Motor neuron (in vitro differentiated cells): ENCODE data around the gene COBLL1. TPM values are rescaled to one million over a fixed set of nuclear protein-coding genes. Genes with fewer than 3 reads are reported as not detected.

ENCODE experiments used
- ATAC-seq, 8 experiments: fragments of 200-7000 bp; cut with Tn5 transposase; replicated peaks in 6 of 8; 2 replicates each; pipeline ENCODE4 v1.8.0; 2021; ENCODE audit warnings: mild to moderate bottlenecking in 8 of 8, moderate library complexity in 8 of 8
- H3K27ac ChIP-seq, 2 donors: fragments of 250-450 bp; sonication (Bioruptor Pico); 2 replicates each; pipeline ENCODE4 v1.9.0; 2021; ENCODE audit warnings: antibody characterized with exemption in 2 of 2, mild to moderate bottlenecking in 2 of 2, moderate library complexity in 1 of 2
- H3K4me1 ChIP-seq, 2 donors: fragments of 250-450 bp; sonication (Bioruptor Pico); replicated peaks in 1 of 2; 2 replicates each; pipeline ENCODE4 v1.6.1; 2021; ENCODE audit warnings: antibody characterized with exemption in 2 of 2, mild to moderate bottlenecking in 2 of 2, moderate library complexity in 1 of 2
- H3K4me3 ChIP-seq, 5 donors: fragments of 250-450 bp; sonication (Bioruptor Pico); 2 replicates each; pipeline ENCODE4 v1.9.0; 2021; ENCODE audit warnings: antibody characterized with exemption in 5 of 5, mild to moderate bottlenecking in 5 of 5, moderate library complexity in 4 of 5
- WGBS, 10 experiments: fragments of 450-650 bp; shearing (Covaris generic); methylation state at CpG; one replicate each; pipeline ENCODE4 v1.0.0; 2022; 5-methylcytosine and 5-hydroxymethylcytosine counted together
- in situ Hi-C, 9 experiments: fragments of 400-800 bp; cut with MboI; loops; one replicate each; pipeline ENCODE4 v1.15.0; 2021; ENCODE audit warnings: low sequenced_read_pairs in 9 of 9, low pct_unique_long_range_greater_than_20kb in 2 of 9; ENCODE audit not compliant: unreplicated experiment in 9 of 9
- total RNA-seq, 8 experiments: library from RNA; unstranded; fragments of 300-600 nt; gene quantifications; 2 replicates each; pipeline versions ENCODE4 v1.2.3 to v1.2.4, GENCODE V29; 2022

Gene COBLL1
- total RNA-seq, 8 experiments from 2014 or later, result 0.65 to 50.6 (median 8.1) TPM

DNA sequence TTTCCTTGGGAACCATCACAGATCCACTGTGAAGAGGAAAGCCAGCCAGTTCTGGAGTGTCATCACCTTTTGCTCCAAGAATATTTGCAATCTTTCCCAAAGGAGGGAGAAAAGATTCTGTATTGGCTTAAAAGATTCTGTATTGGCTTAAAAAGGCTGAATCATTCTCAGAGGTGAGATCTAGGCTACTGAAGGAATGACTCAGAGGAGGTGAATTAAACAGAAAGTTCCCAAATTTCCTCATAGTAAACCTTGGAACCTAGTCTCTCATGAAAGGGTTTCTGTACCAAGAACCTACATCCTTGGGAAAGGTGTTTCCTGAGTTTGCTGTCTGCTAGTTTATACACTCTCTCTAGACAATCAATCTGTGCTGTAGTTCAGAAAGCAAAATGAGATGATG, 186.3 kb downstream of the COBLL1 start:
- ATAC-seq, result no peak
- in situ Hi-C loops, result no loop called here
- no peaks in the 10 kb centered on the region for H3K4me1 ChIP-seq
- H3K4me3 ChIP-seq, result no peak overlapping the region
- no peak overlapping the region for H3K27ac ChIP-seq

DNA sequence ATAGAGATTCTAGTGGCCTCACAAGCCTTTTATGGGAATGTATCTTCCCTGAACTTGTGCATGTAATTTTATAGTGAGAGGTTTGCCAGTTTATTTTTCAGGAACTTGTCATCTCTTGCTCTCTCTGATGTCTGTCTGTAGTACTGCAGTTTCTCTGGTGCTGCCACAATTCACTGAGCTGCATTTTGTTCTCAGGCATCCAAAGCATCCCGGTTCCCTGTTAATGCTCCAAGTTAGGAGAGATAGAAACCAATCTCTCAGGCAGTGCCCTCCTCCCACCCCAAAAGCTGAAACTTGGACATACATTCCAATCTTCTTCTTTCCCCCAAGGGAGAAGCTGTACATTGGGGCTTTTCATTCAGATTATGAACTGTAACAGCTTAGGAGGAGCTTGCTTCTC, 190.3 kb downstream of the COBLL1 start:
- in situ Hi-C loops, result no loop called here
- WGBS, 10 experiments, result 57 to 100% (median 86%) methylated on average over 1 of the region's 1 CpG; no CpG with 5 or more reads in 3 of the 10 experiments
- H3K4me1 ChIP-seq, result no peaks in the 10 kb centered on the region
- H3K4me3 ChIP-seq, result no peak overlapping the region
- no peak for ATAC-seq
- no peak overlapping the region for H3K27ac ChIP-seq

DNA sequence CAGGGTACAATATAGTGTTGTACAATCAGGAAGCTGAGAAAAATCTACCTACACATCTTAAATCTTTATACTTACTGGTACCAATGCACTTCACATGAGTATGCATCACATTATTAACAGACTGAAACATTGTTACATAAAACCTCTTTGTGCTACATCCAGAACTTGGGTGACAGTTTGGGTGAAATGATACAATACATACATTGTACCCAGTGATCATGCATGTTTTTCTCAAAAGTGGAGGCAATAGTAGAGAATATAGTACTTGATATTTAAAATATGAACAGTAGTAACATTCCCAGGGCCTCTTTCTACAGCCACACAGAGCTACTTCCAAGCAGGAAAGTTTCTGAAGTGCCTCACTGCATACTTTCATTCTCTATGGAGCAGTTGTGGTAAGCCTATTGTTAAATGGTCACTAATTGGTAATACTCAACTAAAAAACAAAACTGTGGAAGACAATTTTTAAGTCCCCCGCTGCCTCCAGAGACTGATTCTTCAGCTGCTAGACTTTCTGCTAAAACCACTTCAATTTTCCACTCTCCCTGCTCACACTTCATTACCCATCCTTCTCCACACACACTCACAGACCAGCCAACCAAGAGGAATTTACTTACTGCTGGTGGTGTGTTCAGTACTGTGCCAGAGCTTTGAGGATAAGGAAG, 197.5 kb downstream of the COBLL1 start:
- in situ Hi-C loops, result no loop called here
- Histone ChIP-seq H3K27ac (no peak overlapping the region), H3K4me1 (no peaks in the 10 kb centered on the region), H3K4me3 (no peak overlapping the region)
- no peak for ATAC-seq
- WGBS, 10 experiments, result 40 to 100% (median 100%) methylated on average over 1 of the region's 1 CpG; no CpG with 5 or more reads in 6 of the 10 experiments

DNA sequence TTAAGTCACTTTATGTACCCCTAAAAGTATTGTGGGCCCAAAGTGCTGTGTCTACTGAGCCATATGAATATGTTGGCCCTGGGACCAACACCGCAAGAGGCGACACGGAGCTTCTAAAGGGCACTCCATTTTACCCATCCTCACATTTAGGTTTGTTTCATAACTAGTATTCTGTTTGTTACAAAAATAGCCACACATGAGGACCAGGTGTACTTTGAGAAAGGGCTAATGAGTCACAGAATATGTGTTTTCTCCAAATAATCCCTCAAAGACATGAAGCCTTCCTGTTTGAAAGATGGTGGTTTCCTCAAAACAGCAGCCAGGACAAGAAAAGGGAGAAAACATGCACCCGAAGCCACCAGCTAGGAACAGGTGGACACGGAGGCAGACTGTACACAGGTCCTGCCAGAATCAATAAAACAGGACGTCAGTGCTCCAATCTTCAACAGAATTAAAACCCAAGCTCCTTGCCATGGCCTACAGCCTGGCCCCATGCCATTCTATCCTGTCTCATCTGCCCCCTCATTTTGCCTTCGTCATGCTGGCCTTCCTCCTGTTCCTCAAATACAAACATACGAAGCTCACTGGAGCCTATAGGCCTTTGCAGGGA, 198.6 kb downstream of the COBLL1 start:
- in situ Hi-C loops, result no loop called here
- WGBS, 10 experiments, result 67 to 100% (median 91%) methylated on average over 3 to 8 of the region's 8 CpGs
- Histone ChIP-seq H3K27ac (no peak overlapping the region), H3K4me3 (no peak overlapping the region), H3K4me1 (no peaks in the 10 kb centered on the region)
- no peak for ATAC-seq

DNA sequence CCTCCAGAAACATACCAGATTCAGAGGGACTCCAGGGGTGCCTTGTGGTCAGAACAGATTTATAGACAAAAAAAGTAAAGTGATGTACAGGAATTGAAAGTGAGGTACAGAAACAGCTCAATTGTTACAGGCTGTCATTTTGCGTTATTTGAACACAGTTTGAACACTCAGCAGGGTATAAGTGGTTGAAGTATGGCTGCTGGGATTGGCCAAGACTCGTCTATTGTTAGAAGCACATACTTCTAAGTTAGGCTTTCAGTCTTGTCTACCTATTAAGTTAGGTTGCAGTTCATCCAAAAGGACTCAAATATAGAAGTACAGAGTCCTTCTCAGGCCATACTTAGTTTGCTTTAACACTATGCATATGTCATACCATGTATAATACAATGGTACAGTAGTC, 199.4 kb downstream of the COBLL1 start:
- no peaks in the 10 kb centered on the region for H3K4me1 ChIP-seq
- H3K4me3 ChIP-seq, result no peak overlapping the region
- no peak overlapping the region for H3K27ac ChIP-seq
- in situ Hi-C loops, result no loop called here
- 55 to 100% (median 91%) methylated on average over 1 to 2 of the region's 2 CpGs; no CpG with 5 or more reads in 1 of the 10 experiments for WGBS, 10 experiments
- ATAC-seq, result no peak

Other genes starting within 250 kb of the COBLL1 start
- 1 to 10 TPM in 5 of 8 experiments, under 1 TPM in 3; 0.42 to 7.8 (median 4.4) TPM for gene GRB14, start 220.3 kb downstream of the COBLL1 start, total RNA-seq
- gene SLC38A11, start 113.7 kb upstream of the COBLL1 start, total RNA-seq, result under 1 TPM in 4 of 8 experiments, not detected in 4; 0.10 to 0.38 (median 0.22) TPM